ENCODE measurements around the gene COX5A. TPM values are rescaled to one million over a fixed set of nuclear protein-coding genes. Genes with fewer than 3 reads are reported as not detected.

Gene COX5A
- total and polyA plus RNA-seq, 2 experiments from 2014 or later: 190 to 885 TPM

- no peak for TF ChIP-seq CTCF (conservative IDR thresholded peaks at IDR 0.05; ENCODE audit: low read depth in 2 of 2)
- no peak for TF ChIP-seq ETS1 (IDR thresholded peaks at IDR 0.05)
Measured at GRCh38 chr15:74893627-74894026, 44.2 kb downstream of the COX5A start (continued).

GRCh38 chr15:74892931-74893330 lies 44.9 kb downstream of the COX5A start:
- DNase-seq (ENCODE audit: low spot score): no peak
- H4K20me1 ChIP-seq (replicated peaks; ENCODE audit: insufficient read depth): no peaks in the 10 kb centered on the region
- TF ChIP-seq NANOG (IDR thresholded peaks at IDR 0.05; ENCODE audit: borderline replicate concordance) (no peak), CTCF (conservative IDR thresholded peaks at IDR 0.05; ENCODE audit: low read depth in 2 of 2) (no peak), ZNF462 (CRISPR knock-in tag; IDR thresholded peaks at IDR 0.05) (no peak), ZNF331 (CRISPR knock-in tag; IDR thresholded peaks at IDR 0.05; ENCODE audit: low read depth) (no peak), ZNF114 (CRISPR knock-in tag; IDR thresholded peaks at IDR 0.05) (no peak), REST (IDR thresholded peaks at IDR 0.05; ENCODE audit: unreplicated experiment) (no peak), EZH2 (IDR thresholded peaks at IDR 0.05; ENCODE audit: low read depth, unreplicated experiment) (no peak), ETS1 (IDR thresholded peaks at IDR 0.05) (no peak)

More at GRCh38 chr15:74892931-74893330, 44.9 kb downstream of the COX5A start:
- peaks cover 6% of the 10 kb centered on the region; the same call in 1 of the 3 replicates for H3K4me1 Mint-ChIP-seq
- no peak overlapping the region for H3K27ac Mint-ChIP-seq
- Histone ChIP-seq H3K36me3 (ENCODE audit: insufficient read depth) (no peaks in the 10 kb centered on the region), H2AFZ (no peak overlapping the region), H3K4me1 (ENCODE audit: insufficient read depth) (peaks cover 6% of the 10 kb centered on the region), H3F3A (replicated peaks; ENCODE audit: low read depth) (0 out of 2 replicates have a peak, but pooled peaks cover under 1% of the 10 kb centered on the region), H3K79me2 (replicated peaks; ENCODE audit: insufficient read depth) (no peaks in the 10 kb centered on the region), H3K4me2 (no peak overlapping the region), H3K27ac (ENCODE audit: low read depth) (no peak overlapping the region), H3K9me2 (ENCODE audit: insufficient read depth) (no peaks in the 10 kb centered on the region), H3K4me3 (no peak overlapping the region), H3K27me3 (ENCODE audit: insufficient read depth) (no peaks in the 10 kb centered on the region)
- H3K27me3 Mint-ChIP-seq (ENCODE audit: insufficient read depth, low read depth, poor library complexity): peaks cover 11% of the 10 kb centered on the region
- peaks cover 31% of the 10 kb centered on the region for H3K36me3 Mint-ChIP-seq (ENCODE audit: low read depth)
- no peak overlapping the region for H3K4me3 Mint-ChIP-seq
- H3K9me3 Mint-ChIP-seq: no peaks in the 10 kb centered on the region
- no peak for ATAC-seq
